ENCODE results near the gene PABPN1L.

Gene PABPN1L

DNA sequence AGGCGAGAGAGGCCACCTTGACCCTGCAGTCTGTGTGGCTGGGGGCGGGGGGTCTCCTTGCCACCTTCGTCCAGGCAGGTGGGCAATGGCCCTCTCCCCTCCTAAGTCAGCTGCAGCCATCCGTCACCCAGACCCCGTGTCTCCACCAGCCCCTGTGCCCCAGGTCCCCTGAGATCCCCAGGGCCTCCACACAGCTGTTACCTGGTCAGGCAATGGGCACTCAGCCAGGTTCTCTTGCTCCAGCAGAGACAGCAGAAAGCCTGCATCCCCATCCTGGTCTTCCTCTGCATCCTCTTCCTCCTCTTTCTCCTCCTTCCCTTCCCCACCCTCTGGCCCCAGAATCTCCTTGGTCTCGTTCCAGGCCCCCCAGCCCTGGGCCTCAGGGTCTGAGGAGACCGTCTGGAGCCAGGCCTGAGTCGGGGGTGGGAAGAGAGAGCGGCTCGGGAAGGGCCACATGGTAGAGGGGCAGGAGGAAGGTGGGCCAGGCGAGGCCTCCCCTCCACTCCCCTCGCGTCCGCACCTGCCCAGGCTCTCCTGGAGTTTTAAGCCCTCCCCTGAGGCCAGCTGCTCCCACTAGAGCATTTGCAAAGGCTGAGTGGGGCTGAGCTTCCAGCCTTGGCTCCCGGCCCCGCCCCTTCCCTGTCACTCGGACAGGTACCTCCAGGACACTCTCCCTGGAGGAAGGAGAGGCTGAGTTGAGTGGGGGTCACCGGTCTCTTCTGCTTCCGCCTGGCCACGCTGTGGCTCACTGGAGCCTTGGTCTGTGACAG is at the start of gene PABPN1L:
Gene PABPN1L (minus strand): TSS at position 510 of the 770 bp plus-strand sequence. CDS start 54 bp downstream, at position 456.
- DNase-seq, result no peak

DNA sequence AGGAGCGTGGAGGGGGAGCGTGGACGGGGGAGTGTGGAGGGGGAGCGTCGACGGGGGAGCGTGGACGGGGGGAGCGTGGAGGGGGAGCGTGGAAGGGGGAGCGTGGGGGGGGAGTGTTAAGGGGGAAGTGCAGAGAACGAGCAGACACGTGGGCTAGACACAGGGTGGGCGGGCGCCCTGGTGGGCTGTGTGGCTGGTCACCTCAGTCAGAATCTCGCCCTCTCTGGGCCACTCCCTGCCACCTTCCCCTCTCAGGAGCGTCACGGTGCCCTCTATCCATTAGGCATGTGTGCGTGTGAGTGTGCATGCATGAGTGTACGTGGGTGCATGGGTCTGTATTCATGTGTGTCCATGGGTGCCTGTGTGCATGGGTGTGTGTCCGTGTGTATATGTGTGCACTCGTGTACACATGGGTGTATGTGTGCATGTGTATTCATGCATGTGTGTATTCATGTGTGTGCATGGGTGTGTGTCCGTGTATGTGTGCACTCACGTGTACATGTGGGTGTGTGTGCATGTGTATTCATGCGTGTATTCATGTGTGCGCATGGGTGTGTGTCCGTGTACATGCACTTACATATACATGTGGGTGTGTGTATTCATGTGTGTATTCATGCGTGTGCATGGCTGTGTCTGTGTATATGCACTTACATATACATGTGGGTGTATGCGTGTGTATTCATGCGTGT is 49.3 kb upstream of the PABPN1L start:
- no peak for DNase-seq

DNA sequence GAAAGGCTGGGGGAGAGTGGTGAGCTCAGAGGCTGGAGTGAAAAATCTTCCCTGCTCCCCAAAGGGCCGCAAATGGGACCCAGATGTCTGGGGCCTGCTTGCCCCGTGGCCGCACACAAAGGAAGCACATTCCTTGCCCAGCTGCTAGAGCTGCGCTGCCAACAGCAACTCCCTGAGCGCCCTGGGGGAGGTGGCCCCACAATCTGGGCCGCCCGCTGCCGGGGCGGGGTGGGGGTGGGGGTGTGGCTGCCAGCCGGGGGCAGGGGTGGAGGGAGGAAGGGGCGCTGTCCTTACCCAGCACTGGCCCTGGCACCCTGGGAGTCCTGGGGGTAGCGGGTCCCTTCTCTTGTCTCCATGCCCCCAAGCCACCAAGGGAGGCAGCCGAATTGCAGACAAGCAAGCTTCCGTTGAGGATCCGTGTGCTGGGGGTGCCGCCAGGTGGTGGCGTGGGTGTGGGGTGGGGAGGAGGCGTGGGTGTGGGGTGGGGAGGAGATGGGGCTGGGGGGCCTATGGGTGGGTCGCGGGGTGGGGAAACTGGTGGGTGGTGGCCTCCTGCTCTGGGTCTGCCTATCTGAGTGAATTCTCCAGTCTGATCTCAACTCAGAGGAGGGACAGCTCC is 48.4 kb upstream of the PABPN1L start:
- no peak for DNase-seq

DNA sequence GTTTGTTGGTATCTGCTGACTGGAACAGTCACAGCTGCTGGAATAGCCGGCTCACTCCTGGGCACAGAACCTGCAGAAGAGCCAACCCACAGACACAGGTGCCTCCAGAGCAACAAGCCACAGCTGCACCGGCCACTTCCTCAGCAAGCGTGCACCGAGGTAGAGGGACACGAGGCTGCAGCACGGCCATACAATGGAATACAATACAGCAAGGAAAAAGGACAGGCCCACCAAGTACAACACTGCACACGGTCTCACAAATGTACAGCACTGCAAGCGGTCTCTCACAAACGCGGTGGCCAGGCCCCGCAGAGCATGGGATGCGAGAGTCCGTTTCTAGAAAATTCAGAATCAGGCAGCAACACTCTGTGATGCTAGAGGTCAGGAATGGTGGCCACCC is 47.4 kb upstream of the PABPN1L start:
- no peak for DNase-seq

- no peak for DNase-seq
These were observed 46.6 kb upstream of the PABPN1L start for GRCh38 chr16:88913001-88913612.

DNA sequence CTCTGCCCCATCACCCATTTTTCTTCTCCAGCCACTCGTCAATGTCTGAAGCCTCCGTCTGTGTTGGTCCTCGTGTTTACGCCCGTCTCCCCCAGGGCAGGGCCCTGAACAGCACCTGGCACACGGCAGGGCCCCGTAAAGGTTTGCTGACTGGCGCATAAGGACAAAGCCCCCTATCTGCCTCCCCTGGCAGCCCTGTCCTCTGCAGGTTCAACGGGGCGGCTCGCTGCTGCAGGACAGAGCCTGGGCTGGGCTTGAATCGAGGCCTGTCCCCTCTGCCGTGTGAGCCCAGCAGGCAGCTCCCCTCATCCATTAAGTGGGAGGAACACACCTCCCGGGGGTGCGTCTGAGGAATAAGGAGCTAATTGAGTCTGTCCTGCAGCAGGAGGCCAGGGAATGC is 46.1 kb upstream of the PABPN1L start:
- DNase-seq, result no peak

DNA sequence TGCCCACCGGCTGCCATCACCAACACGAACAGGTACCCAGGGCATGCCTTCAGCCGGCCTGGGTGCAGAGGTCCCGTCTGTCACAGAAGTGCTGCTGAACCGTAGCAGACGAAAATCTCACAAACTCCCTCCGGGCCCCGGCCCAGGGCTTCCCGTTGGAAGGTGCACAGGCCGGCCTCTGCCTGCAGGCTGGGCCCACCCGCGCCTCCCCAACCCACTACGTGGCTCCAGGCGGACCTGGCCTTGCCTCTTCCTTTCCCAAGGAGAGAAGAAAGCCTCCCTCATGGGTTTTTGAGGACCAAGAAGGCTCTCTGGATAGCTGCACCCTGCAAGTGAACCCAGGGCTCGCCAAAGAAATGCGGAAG is 45.5 kb upstream of the PABPN1L start:
- no peak for DNase-seq

- no peak for DNase-seq
These were observed 44.9 kb upstream of the PABPN1L start for GRCh38 chr16:88911136-88911945.

- no peak for DNase-seq
These were observed 44.0 kb upstream of the PABPN1L start for GRCh38 chr16:88910284-88911135.

GRCh38 chr16:88909431-88910210 is 43.2 kb upstream of the PABPN1L start:
- no peak for DNase-seq

DNA sequence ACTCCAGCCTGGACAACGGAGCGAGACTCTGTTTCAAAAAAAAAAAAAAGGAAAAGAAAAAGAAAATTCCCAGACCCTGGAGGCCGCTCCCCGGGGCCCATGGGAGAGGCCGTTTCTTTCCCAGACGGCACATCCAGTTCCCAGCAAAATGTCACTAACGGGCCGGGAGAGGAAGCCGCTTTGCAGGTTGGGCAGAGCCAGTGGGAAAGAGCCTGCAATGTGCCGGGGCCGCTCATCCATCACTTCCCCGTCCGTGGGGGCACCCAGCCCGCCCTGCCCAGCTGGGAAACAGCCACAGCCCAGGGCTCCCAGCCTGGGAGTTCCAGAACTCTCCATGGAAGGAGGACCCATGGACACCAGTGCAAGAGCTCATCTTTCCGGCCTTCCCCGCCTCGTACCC is 41.8 kb upstream of the PABPN1L start:
- no peak for DNase-seq

GRCh38 chr16:88907768-88908167 is 41.3 kb upstream of the PABPN1L start:
- no peak for DNase-seq

GRCh38 chr16:88906535-88907105 is 40.2 kb upstream of the PABPN1L start:
- DNase-seq, result no peak

DNA sequence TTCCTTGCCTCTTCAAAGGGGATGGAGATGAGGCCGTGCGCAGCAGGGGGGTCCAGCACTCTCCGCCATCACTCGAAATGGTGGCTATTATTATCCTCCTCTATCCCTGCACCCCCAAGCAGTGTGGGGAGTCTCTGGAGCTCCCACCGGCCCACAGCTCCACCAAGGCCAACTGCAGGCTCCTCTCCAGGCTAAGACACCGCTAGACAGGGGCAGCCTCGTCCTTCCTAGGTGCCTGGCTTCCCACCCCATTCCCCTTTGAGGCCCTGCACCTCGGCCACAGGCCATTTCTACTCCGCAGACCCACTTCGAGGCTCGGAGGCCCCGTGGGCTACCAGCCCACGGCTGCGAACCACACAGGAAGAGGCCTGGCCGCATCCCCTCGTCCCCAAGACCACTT is 39.6 kb upstream of the PABPN1L start:
- DNase-seq, result no peak

GRCh38 chr16:88905563-88905962 is 39.1 kb upstream of the PABPN1L start:
- no peak for DNase-seq

GRCh38 chr16:88904676-88905365 is 38.4 kb upstream of the PABPN1L start:
- no peak for DNase-seq

GRCh38 chr16:88903267-88903666 is 36.8 kb upstream of the PABPN1L start:
- DNase-seq, result no peak

- no peak for DNase-seq
These were observed 36.3 kb upstream of the PABPN1L start for GRCh38 chr16:88902744-88903143.

DNA sequence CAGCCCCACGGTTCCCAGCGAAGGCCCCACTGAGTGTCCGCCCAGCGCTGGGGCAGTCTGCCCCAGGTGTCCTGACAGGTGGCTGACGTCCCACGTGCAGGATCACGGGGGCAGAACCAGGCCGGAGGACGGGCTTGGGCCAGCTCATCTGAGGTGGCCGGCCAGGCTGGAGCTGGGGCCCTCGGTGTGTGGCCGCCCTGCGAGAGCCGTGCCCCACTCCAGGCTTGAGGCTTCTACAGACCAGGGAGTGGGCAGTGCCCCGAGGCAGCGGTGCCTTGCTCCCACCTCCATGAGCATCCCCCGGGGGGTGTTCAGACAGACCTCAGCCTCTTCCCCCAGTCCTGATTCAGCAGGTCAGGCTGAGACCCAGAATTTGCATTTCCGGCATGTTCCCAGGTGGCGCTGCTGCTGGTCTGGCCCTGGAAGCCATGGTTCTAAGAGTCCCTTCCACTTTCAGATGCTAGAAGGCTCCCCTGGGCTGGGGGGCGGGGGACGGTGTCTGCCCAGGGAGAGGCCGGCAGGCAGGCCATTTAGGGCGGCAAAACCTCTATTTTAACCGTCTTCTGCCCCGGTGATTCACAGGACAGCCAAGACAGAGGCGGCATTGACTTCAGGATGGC is 35.4 kb upstream of the PABPN1L start:
- no peak for DNase-seq

DNA sequence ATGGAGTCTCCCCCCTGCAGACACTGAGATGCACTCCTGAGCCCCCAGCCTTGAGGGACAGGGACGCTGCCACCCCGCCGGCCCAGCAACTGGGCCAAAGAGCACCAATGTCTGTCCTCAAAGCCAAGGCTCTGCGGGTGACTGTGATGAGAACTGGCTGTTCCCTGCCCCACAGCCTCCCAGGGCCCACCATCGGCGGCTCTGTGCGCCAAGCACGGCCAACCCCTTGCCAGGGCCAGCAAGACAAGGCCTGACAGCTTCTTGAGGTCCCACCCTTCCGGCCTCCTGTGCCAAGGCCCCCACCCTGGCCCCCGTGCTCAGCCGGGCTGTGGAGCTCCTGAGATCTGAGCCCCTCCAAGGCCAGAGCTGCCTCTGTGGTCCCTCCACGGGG is 34.2 kb upstream of the PABPN1L start:
- DNase-seq, result no peak

All from activated effector memory CD4-positive, alpha-beta T cell treated with anti-CD3 and anti-CD28 coated beads, Interleukin-2, amount 50 U/mL, for 16 hours (primary cell).